NCI-H2081 treated with DMSO at 0.1 percent for 48 hours (cell line): ENCODE measurements around the gene INPP5E.

Experiments
- DNase-seq: peaks from one replicate; lab custom pipeline; 2025; lab: John Stamatoyannopoulos, UW

INPP5E gene

DNA sequence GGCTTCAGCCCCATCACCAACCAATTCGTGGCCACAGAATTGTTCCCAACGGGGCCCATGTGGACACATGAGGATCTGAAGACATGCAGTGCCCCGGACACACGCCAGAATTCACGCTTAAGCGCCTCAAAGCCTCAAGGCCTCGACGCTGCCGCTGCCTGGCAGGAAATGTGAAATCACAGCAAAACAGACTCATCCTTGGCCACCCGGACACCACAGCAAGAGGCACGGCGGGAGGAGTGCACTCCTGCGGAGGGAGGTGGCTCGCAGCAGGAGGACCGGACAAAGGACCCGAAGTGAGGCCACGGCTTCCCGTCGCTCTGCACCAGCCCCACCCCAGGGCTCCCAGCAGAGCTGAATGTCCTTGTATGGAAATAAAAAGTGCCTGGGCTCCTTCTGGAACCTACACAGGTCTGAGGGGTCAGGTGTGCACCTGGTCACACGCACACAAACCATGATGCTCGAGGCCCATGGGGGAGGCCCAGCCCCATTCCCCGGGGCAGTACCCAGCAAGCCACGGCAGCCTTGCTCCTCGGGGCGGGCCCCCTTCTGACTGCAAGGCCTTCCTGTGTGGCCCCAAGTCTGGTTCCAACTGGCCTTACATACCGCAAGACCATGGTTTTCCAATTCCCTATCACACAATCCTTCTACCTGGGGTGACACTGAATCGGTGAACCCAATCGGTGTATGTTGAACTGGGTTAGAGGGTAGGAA is 33.2 kb upstream of the INPP5E start:
- no peak for DNase-seq

DNA sequence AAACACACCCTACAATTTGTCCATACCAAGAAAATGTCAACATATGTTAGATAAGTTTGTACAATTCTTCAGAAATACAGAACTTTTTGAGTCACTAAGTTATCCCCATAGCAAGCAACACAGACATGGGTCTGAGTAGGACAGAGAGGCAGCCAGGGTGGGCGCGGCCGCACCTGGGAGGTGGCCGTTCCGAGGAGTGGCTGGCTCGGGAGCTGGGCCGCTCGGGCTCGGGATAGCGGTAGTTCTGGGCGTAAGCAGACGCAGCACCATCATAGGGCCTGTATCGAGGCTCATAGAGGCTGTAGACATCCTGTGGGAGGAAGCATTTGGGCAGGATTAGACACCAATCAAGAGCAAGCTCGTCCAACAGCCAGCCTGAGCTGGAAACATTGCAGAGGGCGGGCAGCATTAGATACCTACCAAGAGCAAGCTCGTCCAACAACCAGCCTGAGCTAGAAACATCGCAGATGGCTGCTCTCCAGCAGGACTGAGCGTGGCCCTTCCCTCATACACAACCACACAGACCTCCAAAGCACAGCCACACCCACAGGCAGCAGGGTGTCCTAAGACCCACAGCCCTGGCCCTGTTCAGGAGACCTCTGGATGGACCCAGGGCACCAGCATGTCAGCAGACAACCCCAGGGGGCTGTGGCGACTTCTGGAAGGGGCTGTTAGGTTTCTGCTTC is 32.3 kb upstream of the INPP5E start:
- no peak for DNase-seq

DNA sequence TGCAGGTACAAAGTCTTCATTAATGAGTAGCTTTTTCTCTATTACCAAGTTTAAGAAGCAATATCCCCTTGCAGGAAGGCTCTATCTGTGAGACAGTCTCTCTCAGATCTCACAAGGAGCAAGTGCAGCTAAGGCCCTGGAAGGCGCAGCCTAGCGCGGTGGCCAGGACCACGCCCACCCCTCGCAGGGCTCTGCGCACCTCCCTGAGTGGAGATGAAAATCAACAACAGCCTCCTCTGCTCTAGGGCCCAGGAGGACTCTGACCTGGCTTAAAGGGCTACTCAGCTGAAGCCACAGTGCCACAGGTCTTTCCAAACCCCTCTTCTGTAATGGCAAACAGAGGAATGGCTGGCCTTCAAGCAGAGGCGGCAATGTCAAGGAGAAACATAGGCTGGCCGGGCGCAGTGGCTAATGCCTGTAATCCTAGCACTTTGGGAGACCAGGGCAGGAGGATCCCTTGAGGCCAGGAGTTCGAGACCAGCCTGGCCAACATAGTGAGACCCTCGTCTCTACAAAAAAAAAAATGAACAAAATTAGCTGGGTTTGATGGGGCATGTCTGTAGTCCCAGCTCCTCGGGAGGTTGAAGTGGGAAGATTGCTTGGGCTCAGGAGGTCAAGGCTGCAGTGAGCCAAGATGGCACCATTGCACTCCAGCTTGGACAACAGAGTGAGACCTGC is 31.3 kb upstream of the INPP5E start:
- no peak for DNase-seq

DNA sequence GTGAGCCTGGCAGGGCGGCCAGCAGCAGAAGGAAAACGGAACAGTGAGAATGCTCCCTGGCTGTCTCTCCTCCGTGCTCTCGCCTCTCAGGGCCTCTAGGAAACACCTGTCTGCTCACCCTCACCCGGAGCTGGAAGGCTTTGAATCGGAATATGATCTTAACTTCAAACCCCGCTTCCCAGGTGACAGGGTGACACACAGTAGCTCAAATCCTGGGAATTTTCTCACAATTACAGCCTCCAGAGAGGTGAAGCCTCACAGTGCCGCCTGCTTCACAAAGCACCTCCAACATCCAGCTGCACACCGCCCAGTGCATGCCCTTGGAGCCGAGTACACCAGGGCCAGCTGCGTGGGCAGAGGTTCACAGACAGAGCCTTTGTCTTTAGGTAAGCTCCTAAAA is 30.7 kb upstream of the INPP5E start:
- DNase-seq, result no peak

DNA sequence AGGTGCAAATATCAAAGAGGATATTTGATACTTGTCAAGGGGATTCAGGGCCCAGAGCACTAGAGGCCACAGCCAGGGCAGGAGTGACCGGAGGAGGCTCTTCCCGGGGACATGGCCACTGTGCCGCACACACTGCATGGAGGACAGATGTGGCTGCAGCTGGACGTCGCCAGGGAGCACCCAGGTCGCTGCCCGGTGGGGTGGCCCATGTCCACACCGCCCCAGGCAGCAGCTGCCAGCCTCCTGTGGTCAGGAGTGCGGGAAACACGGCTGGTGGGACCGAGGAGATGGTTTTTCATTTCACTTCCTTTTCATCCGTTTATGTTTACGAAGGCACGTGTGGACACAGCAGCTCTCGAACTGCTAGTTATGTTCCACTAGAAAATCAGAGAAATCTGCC is 28.1 kb upstream of the INPP5E start:
- DNase-seq, result no peak

DNA sequence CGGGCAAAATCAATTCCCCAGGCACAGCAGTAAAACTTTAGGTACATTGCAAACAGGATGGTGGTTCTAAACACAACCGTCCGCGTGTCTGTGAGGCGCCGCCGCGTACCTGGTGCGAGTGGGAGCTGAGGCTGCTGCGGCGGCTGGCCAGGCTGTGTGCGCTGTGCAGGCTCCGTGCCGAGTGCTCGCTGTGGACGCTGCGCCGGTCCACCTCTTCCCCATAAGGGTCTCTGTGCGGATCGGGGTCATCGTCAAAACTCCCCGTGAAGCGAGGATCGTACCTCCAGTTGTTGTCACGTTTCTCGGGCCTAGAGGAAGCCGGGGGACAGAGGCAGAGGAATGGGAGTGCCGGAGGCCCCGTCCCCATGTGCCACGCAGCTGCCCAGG is 26.5 kb upstream of the INPP5E start:
- no peak for DNase-seq

DNA sequence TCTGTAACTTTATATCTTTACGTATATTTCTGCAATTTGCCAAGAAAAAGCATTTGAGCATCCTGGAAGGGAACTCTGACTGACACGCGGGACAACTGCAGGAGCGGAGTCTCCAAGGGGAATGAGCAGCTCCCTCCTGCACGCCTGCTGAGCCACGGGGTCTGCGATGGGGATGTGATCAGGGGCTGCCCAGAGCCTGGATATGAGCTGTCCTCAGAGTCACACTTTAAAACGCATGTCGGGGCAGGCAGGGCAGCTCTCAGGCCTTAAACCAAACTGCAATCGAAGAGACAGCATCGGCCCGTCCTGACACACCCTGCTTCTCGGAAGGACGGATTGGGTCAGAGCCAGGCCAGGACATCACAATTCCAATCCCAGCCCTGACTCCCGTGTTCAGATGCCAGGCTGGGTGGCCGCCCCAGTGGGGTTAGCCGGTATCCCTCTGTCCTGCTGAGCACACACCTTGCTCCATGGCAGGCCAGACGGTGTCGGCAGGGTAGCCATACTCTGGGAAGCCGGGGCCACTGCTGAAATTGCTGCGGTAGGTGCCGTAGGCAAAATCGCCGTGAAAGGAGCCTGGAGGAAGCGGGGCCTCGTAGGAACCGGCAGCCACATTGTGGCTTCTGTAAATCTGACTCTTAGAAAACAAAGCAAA is 26.0 kb upstream of the INPP5E start:
- DNase-seq, result no peak

DNA sequence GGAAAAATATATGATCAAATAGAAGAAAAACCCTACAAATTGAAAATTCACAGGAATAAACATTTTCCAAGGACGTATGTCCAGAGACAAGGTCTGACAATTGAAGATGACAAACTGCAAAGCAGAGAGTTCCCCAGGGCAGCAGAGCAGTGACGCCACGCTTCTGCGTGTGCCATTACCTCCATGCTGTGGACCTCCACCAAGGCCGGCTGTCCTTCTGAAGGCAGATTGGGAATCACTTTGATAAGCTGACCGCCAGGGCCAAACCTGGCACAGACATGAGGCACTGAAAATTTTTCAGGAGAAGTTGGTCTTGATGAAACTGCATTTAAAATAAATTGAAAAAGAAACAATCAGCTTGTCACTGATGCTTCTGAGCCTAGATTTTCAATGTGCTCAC is 24.6 kb upstream of the INPP5E start:
- DNase-seq, result no peak

DNA sequence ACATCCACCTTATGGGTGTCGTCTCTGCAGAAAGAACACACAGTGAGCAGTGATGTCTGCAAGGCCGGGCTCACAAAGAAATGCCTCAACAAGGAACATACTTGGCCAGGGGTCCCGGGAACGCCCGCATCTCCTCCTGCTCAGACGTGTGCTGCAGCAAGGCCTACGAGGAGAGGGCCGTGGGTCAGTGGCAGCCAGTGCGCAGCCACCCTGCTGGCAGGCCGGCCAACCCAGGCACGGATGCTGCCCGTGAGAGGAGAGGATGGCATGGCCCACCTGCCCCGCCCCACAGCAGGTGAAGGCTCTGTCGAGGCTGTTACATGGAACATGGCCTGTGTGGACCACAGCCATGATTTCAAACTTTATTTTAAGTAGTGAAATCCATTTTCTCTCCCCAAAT is 23.9 kb upstream of the INPP5E start:
- no peak for DNase-seq

DNA sequence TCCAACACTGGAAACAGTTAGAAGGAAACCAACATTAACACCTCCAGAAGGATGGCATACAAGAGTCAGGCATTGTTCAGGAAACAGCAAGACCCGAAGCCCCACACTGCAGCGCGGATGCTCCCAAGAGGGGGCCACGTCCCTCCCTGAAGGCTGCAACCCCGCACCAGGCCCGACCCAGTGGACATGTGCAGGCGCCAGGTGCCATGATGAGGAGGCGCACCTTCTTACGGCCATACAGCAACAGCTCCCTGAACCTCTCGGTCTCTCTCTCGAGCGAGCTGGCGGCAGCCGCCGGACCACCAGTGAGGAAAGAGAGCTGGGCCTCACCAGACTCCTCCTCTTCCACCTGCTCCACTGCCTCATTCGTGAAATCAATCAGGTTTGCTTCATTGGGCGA is 23.0 kb upstream of the INPP5E start:
- no peak for DNase-seq

DNA sequence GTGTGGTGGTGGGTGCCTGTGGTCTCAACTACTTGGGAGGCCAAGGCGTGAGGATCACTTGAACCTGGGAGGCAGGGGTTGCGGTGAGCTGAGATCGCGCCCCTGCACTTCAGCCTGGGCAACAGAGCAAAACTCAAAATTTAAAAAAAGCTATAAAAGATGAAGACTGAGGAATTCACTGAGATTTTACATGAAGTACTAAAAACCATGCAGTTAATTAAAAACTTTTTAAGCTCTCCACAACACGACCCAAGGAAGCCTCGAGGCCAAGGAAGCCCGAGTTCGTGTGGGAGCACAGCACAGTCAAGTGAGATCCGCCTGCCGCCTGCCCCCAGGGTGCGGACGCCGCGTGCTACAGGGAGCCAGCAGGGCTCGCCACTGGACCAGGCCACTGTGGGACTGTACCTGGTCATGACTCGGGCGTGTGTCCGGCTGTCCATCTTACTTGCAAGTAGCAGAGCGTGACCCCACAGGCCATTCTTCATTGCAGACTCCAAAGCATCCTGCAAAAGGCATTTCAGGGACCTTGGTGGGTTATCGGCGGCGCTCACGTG is 21.2 kb upstream of the INPP5E start:
- DNase-seq, result no peak

DNA sequence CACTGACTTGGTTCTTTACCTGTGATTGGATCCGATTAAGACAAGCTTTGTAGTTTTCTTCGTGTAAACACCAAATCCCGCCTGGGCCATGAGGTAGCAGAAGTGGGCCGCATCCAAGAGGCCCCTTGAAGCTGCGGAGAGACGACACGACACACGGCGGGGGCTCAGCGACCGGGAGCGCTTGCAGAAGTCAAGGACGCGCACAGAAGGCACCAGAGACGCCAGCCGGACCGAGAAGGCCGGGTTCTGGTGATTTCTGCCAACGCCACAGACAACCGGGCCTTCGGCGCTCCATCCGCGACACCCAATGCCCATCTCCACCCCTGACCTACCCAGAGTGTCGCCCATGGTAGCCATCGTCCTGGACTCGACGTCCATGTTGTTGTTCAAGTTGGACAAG is 19.8 kb upstream of the INPP5E start:
- no peak for DNase-seq

DNA sequence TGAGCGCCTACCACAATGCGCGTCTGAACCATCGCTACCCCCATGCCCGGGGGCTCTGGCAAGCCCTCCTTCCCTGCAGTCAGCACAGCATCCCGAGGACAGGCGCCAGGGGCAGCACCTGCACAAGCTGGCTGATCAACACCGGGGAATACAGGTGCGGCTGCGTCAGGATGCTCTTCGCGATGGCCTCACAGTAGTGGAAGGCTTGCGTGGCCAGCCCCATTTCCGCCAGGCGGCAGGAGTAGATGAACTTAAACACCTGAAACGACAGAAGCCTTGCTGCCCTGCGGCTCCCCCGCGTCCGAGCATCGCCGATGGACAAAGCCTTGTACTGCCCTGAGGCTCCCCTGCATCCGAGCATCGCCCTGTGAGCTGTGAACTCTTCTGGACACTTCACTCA is 17.7 kb upstream of the INPP5E start:
- DNase-seq, result no peak

DNA sequence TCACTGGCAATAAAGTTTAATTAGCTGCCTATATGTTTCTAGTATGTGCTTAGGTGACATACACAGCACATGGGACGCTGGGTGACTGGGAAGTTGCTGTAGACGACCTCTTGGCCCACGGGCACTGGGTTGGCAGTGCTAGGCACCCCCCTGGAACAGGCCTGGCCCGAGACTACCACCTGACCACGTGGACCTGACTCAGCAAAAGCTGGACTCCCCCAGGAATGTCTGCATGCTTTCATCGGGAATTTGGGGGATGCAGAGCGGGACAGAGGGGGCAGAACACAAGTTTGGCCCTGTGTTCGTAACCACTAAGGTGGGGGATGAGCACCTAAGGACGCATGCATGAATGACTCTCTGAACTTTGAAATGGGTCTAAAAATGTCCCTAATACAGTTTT is 16.6 kb upstream of the INPP5E start:
- DNase-seq, result no peak

DNA sequence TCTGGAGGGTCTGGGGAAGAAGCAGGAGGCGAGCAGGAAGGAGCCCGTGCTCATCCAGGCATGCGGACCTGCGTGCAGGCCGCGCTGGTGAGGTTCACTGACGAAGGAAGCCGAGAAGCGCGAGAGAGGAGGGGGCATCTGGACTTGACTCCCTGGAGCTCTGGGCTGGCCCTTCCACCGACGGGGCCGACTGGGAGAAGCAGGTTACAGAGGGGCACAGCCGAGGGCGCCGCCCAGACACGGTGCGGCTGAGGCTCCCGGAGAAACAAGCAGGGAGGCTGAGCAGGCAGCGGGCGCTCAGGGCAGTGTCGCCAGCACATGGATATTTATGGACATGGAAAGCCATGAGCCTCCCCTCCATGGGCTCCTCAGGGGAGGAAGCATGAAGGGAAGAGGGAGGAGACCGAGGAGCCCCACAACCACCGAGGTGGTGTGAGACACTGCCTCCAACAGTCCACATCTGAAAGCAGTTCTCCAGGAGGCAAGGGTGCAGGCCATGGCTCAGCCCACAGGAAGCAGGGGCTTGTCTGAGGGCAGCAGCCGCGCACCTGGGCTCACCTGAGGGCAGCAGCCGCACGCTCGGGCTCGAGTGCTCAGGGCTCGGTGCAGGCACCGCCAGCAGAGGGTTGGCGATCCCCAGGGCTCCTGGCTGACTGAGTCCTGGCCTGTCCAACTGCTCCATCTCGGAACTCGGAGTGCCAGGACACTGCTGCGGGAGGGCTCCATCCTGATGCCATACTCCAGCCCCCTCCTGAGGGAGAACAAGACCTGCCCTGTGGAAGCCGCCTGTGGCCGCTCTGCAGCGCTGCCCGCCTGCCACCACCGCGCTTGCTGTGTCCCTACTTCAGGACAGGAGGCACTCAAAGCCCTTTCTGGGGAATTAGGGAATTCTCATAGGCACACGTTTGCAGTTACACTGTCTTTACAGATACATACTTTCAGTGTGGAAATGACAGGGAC is 15.7 kb upstream of the INPP5E start:
- DNase-seq, result no peak

DNA sequence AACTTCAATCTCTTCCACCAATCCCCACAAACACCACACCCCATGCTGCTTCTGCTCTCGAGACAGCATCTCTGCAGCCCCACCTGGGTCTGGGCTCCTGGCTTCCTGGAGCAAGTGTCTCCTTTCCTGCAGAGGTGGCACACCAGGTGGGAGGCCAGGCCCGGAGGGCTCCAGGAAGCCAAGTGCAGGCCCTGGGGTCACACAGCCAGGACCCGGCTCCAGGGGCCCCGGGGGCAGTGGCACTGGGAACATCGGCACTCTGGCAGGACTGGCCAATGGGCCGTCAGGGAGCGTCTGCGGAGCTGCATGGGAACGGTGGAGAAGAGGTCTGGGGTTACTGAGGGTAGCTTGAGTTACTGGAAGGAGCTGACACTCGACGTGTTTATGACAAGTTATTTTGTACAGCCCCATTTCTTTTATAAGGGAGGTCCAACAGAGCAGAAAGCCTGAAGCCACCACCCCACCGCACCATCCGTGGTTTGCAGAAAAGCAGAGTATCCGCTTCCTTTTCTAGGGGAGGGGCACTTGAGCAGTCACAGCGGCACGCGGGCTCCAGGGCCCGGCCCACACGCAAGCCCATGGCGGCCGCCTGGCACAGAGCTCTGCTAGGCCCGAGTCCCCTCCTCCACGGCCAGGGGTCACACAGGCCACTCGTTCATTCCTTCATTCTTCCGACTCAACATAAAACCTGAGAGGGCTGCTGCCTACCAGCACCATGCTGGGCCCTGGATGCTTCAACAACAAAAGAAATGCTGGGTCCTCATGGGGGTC is 14.6 kb upstream of the INPP5E start:
- no peak for DNase-seq

DNA sequence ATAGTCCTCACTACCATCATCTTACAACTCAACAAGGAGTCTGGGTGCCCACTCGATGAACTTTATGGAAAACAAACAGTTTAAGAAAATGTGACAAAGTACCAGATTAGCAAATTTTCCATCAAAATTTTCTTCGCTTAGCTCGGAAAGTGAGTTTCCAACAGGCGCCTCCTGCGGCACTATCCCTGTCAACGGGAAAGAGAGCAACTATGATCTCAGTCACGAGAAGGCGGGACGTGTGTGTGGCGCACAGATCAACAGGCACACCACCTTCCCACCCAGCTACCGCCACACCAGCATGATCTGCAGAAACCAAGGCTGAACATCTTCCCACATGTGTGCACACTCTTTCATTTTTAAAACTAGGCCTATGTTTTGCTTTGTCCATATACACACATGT is 13.7 kb upstream of the INPP5E start:
- DNase-seq, result no peak

DNA sequence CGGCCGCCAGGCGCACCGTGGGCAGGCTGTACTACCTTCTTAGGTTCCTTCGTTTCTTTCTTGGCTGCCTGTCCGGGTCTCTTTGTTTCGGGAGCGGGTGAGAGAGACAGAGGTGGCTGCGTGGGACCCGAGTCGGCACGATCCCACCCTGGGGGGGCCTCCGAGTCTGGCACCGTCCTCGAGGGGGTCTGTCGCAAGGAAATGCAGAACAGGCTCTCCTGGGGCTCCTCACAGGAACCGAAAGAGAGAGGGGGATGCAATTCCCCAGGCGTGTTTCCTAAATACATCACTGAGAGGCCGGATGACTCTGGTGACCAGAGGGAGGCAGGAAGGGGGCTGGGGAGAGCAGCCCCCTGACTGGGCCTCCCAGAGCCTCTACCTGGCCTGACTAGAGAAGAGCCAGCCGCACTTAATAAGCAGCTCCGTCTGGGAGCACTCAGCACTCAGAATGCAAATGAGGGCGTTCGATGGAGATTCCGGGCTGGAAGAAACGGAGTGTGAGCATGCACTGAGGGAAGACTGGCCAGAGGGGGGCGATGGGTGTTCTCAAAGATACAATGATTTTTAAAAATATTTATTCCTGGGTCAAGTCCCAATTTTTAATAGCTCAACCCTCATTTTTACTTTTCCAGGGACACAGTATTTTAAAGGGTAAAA is 11.7 kb upstream of the INPP5E start:
- no peak for DNase-seq

DNA sequence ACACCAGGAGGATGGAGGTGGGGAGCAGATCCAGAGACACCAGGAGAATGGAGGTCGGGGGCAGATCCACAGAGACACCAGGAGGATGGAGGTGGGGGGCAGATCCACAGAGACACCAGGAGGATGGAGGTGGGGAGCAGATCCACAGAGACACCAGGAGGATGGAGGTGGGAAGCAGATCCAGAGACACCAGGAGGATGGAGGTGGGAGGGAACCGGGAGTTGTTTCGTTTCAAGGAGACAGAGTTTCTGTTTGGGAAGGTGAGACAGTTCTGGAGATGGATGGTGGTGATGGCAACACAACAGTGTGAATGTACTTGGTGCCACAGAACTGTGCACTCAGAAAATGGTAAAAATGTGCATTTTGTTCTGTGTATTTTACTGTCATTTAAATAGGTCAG is 9.0 kb upstream of the INPP5E start:
- no peak for DNase-seq

DNA sequence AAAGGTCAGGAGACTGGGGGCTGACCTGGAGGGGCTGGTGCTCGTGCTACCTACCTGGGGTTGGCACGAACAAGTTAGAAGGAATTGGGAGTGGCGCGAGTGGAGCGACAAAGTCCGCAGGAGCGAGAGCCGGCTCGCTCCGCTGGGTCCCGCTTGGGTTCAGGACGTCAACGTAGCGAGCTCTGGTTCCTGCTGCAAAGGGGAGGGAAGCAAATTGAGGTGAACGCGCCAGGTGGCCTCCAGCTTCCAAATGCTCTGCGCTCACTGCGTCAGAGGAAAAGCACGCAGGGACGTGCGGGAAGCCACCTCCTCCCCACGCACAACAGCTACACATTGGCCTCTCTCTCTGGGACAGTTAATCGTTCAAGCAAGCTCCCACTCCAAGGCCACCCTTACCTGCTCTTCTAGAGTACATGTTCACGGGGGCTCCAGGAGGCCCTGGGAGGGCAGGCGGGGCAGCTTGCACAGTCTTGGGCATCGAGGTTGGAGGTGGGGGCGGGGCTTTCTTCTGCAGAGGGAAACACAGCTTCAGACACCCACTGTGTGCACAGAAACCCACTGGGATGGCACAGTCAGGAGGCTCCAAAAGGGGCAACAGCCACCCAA is 7.6 kb upstream of the INPP5E start:
- no peak for DNase-seq
